IgD-negative memory B cell (primary cell): Measurements from ENCODE around the gene KIF26A. TPM values are rescaled to one million over a fixed set of nuclear protein-coding genes. Genes with fewer than 3 reads are reported as not detected.
A peak's percentile ranks its signal among the peaks of the same experiment; 100 is the strongest.

Experiments used
- H3K27ac Mint-ChIP-seq, 3 donors: one replicate each; pipeline ENCODE4 v1.8.0; 2020 to 2022; ENCODE audit warnings: mild to moderate bottlenecking in 3 of 3, mixed read lengths in 3 of 3, moderate library complexity in 1 of 3
- H3K27me3 Mint-ChIP-seq: one replicate; pipeline ENCODE4 v1.8.0; 2021; ENCODE audit warnings: mixed read lengths
- H3K36me3 Mint-ChIP-seq: one replicate; pipeline ENCODE4 v1.8.0; 2020; ENCODE audit warnings: mild to moderate bottlenecking, mixed read lengths
- H3K4me1 Mint-ChIP-seq, 3 donors: one replicate each; pipeline ENCODE4 v1.8.0; 2020 to 2022; ENCODE audit warnings: mixed read lengths in 3 of 3, mild to moderate bottlenecking in 1 of 3
- H3K4me3 Mint-ChIP-seq, 4 donors: one replicate each; pipeline ENCODE4 v1.8.0; 2020 to 2022; ENCODE audit warnings: mild to moderate bottlenecking in 4 of 4, mixed read lengths in 4 of 4, moderate library complexity in 3 of 4
- H3K9me3 Mint-ChIP-seq, 3 donors: one replicate each; pipeline ENCODE4 v1.8.0; 2020 to 2021; ENCODE audit warnings: mixed read lengths in 3 of 3, mild to moderate bottlenecking in 1 of 3
- polyA plus RNA-seq: library from polyadenylated mRNA; unstranded; fragments of 300-500 nt; fragmentation: Illumina TruSeq; gene quantifications from one replicate; pipeline ENCODE4 v1.2.3, GENCODE V29; 2021

The KIF26A gene
- polyA plus RNA-seq, 1 donor from 2014 or later, result not detected

GRCh38 chr14:104185916-104186495 lies 47.6 kb downstream of the KIF26A start:
- H3K27ac Mint-ChIP-seq, result no peak overlapping the region
- peaks cover 0 to 1% (median 0%) of the 10 kb centered on the region in 3 donors for H3K9me3 Mint-ChIP-seq
- no peak overlapping the region for H3K4me3 Mint-ChIP-seq
- H3K36me3 Mint-ChIP-seq, result no peaks in the 10 kb centered on the region
- H3K27me3 Mint-ChIP-seq, result peaks cover 3% of the 10 kb centered on the region
- no peaks in the 10 kb centered on the region for H3K4me1 Mint-ChIP-seq

DNA sequence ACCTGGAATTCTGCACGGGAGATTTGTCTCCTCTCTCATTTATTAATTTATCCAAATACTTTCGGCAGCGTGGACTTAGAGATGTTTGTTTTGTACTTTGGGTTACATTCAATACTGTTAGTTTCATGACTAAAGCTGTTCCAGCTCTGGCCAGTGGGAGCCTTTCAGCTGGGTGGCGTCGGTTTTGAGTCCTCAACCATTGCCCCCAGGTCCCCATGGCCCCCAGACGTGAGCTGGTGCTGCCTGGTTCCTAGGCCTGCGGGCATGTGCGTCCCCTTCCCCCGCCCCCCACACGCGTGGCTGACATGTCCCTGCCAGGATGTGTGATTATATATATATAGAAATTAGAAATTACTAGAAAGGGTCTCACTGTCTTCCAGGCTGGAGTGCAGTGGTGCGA lies 48.2 kb downstream of the KIF26A start:
- Mint-ChIP-seq H3K9me3 (no peaks in the 10 kb centered on the region), H3K4me1 (no peaks in the 10 kb centered on the region), H3K27ac (peak overlapping the region in 1 of 3 donors; percentile 53), H3K4me3 (peak overlapping the region in 1 of 4 donors; percentile 45), H3K36me3 (no peaks in the 10 kb centered on the region), H3K27me3 (peaks cover 3% of the 10 kb centered on the region)

- Mint-ChIP-seq H3K4me3 (no peak overlapping the region), H3K36me3 (no peaks in the 10 kb centered on the region), H3K4me1 (no peaks in the 10 kb centered on the region), H3K9me3 (no peaks in the 10 kb centered on the region), H3K27ac (no peak overlapping the region), H3K27me3 (peaks cover 3% of the 10 kb centered on the region)
Measured at GRCh38 chr14:104187121-104187889, 48.9 kb downstream of the KIF26A start.

GRCh38 chr14:104187931-104188726 lies 49.7 kb downstream of the KIF26A start:
- Mint-ChIP-seq H3K9me3 (no peaks in the 10 kb centered on the region), H3K27ac (no peak overlapping the region), H3K36me3 (no peaks in the 10 kb centered on the region), H3K4me3 (no peak overlapping the region), H3K27me3 (peaks cover 3% of the 10 kb centered on the region), H3K4me1 (no peaks in the 10 kb centered on the region)

- no peak overlapping the region for H3K4me3 Mint-ChIP-seq
- H3K27me3 Mint-ChIP-seq, result peaks cover 3% of the 10 kb centered on the region
- H3K27ac Mint-ChIP-seq, result no peak overlapping the region
- no peaks in the 10 kb centered on the region for H3K9me3 Mint-ChIP-seq
- no peaks in the 10 kb centered on the region for H3K4me1 Mint-ChIP-seq
- no peaks in the 10 kb centered on the region for H3K36me3 Mint-ChIP-seq
Measured at GRCh38 chr14:104188727-104189400, 50.5 kb downstream of the KIF26A start.

- H3K27me3 Mint-ChIP-seq, result peaks cover 4% of the 10 kb centered on the region
- H3K4me3 Mint-ChIP-seq, result no peak overlapping the region
- H3K4me1 Mint-ChIP-seq, result peaks cover 0 to 4% (median 0%) of the 10 kb centered on the region in 3 donors
- H3K27ac Mint-ChIP-seq, result no peak overlapping the region
- no peaks in the 10 kb centered on the region for H3K36me3 Mint-ChIP-seq
- H3K9me3 Mint-ChIP-seq, result no peaks in the 10 kb centered on the region
Measured at GRCh38 chr14:104189629-104190335, 51.4 kb downstream of the KIF26A start.

- no peaks in the 10 kb centered on the region for H3K36me3 Mint-ChIP-seq
- H3K4me1 Mint-ChIP-seq, result peaks cover 0 to 4% (median 0%) of the 10 kb centered on the region in 3 donors
- H3K4me3 Mint-ChIP-seq, result no peak overlapping the region
- H3K27ac Mint-ChIP-seq, result no peak overlapping the region
- H3K9me3 Mint-ChIP-seq, result no peaks in the 10 kb centered on the region
- peaks cover 4% of the 10 kb centered on the region for H3K27me3 Mint-ChIP-seq
Measured at GRCh38 chr14:104190396-104191000, 52.1 kb downstream of the KIF26A start.

GRCh38 chr14:104191409-104191997 lies 53.1 kb downstream of the KIF26A start:
- peaks cover 4% of the 10 kb centered on the region for H3K27me3 Mint-ChIP-seq
- no peak overlapping the region for H3K27ac Mint-ChIP-seq
- peaks cover 4 to 6% (median 6%) of the 10 kb centered on the region in 3 donors for H3K4me1 Mint-ChIP-seq
- no peaks in the 10 kb centered on the region for H3K9me3 Mint-ChIP-seq
- H3K36me3 Mint-ChIP-seq, result no peaks in the 10 kb centered on the region
- no peak overlapping the region for H3K4me3 Mint-ChIP-seq

GRCh38 chr14:104192146-104192882 lies 53.9 kb downstream of the KIF26A start:
- H3K4me3 Mint-ChIP-seq, result no peak overlapping the region
- no peak overlapping the region for H3K27ac Mint-ChIP-seq
- no peaks in the 10 kb centered on the region for H3K9me3 Mint-ChIP-seq
- peaks cover 4 to 9% (median 9%) of the 10 kb centered on the region in 3 donors for H3K4me1 Mint-ChIP-seq
- H3K36me3 Mint-ChIP-seq, result no peaks in the 10 kb centered on the region
- peaks cover 4% of the 10 kb centered on the region for H3K27me3 Mint-ChIP-seq

- Mint-ChIP-seq H3K27me3 (peaks cover 4% of the 10 kb centered on the region), H3K27ac (no peak overlapping the region), H3K36me3 (no peaks in the 10 kb centered on the region), H3K4me3 (no peak overlapping the region), H3K4me1 (peaks cover 4 to 9% (median 9%) of the 10 kb centered on the region in 3 donors), H3K9me3 (no peaks in the 10 kb centered on the region)
Measured at GRCh38 chr14:104192883-104193245, 54.5 kb downstream of the KIF26A start.

DNA sequence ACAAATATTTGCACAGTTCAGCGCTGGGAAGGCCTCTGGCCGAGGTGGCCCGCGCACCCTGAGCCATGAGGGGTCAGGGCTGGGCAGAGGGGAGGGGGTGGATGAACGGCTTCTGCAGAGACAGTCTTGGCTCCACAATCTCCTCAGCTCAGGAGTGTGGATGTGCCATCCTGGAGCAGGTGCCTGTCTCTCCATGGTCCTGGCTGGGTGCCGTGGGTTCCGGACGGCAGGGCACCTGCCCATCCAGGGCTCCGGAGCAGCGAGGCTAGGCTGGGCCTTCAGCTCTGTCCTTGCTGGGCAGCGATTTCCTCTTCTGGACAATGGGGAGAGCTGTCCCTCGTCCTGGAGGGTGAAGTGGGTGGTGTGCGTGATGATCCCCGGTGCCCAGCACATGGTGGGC lies 55.6 kb downstream of the KIF26A start:
- Mint-ChIP-seq H3K4me3 (peak overlapping the region in 1 of 4 donors; percentile 35), H3K9me3 (no peaks in the 10 kb centered on the region), H3K4me1 (peaks cover 4 to 9% (median 9%) of the 10 kb centered on the region in 3 donors), H3K36me3 (no peaks in the 10 kb centered on the region), H3K27me3 (peaks cover 4% of the 10 kb centered on the region), H3K27ac (peak overlapping the region in 1 of 3 donors; percentile 77)

GRCh38 chr14:104194716-104195115 lies 56.3 kb downstream of the KIF26A start:
- H3K9me3 Mint-ChIP-seq, result no peaks in the 10 kb centered on the region
- H3K4me3 Mint-ChIP-seq, result peak overlapping the region in 1 of 4 donors; percentile 62
- H3K4me1 Mint-ChIP-seq, result peaks cover 4 to 9% (median 9%) of the 10 kb centered on the region in 3 donors
- H3K27ac Mint-ChIP-seq, result peak overlapping the region in 1 of 3 donors; percentile 77
- H3K36me3 Mint-ChIP-seq, result no peaks in the 10 kb centered on the region
- H3K27me3 Mint-ChIP-seq, result peaks cover 4% of the 10 kb centered on the region

DNA sequence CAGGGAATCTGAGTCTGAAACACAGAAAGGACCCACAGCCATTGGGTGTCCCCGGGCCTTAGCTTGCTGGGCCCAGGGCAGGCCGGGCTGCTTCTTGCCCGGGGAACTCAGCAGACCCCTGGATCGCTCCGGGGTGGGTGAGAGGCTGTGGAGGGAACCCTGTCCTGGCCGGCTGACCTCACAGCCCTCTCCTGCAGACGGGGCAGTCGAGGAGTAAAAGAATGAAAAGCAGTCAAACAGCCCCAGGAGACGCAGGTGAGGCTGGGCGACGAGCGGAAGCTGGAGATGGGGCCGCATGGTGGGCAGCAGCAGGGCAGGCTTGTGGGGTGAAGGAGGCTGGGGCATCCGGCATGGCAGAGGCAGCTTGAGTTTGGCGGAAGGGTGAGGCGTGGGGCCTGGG lies 57.0 kb downstream of the KIF26A start:
- Mint-ChIP-seq H3K4me3 (peak overlapping the region in 1 of 4 donors; percentile 35), H3K27ac (no peak overlapping the region), H3K9me3 (no peaks in the 10 kb centered on the region), H3K36me3 (no peaks in the 10 kb centered on the region), H3K27me3 (peaks cover 4% of the 10 kb centered on the region), H3K4me1 (peaks cover 4 to 9% (median 9%) of the 10 kb centered on the region in 3 donors)
